Activated CD4-positive, alpha-beta T cell treated with anti-CD3 and anti-CD28 coated beads, Interleukin-2, amount 50 U/mL, for 16 hours (primary cell): ENCODE results near the gene TNNT1.

ENCODE experiments used
- DNase-seq: peaks from one replicate; pipeline ENCODE4 v3.0.0-alpha.2; 2020

The TNNT1 gene

GRCh38 chr19:55106591-55106990 is 42.4 kb downstream of the TNNT1 start:
- no peak for DNase-seq

- no peak for DNase-seq
Measured at GRCh38 chr19:55105237-55105636, 43.8 kb downstream of the TNNT1 start.

- DNase-seq, result no peak
Measured at GRCh38 chr19:55103190-55103589, 45.8 kb downstream of the TNNT1 start.

- DNase-seq, result no peak
Measured at GRCh38 chr19:55101261-55101660, 47.7 kb downstream of the TNNT1 start.

- DNase-seq, result no peak
Measured at GRCh38 chr19:55099557-55100506, 49.2 kb downstream of the TNNT1 start.

- no peak for DNase-seq
Measured at GRCh38 chr19:55098716-55099556, 50.1 kb downstream of the TNNT1 start.

- DNase-seq, result no peak
Measured at GRCh38 chr19:55097864-55098715, 50.9 kb downstream of the TNNT1 start.

- DNase-seq, result no peak
Measured at GRCh38 chr19:55096061-55096701, 52.8 kb downstream of the TNNT1 start.

GRCh38 chr19:55095260-55096060 is 53.5 kb downstream of the TNNT1 start:
- no peak for DNase-seq

GRCh38 chr19:55094456-55095259 is 54.3 kb downstream of the TNNT1 start:
- no peak for DNase-seq

- no peak for DNase-seq
Measured at GRCh38 chr19:55092423-55093318, 56.3 kb downstream of the TNNT1 start.

- DNase-seq, result no peak
Measured at GRCh38 chr19:55091955-55092354, 57.1 kb downstream of the TNNT1 start.

- no peak for DNase-seq
Measured at GRCh38 chr19:55091126-55091910, 57.7 kb downstream of the TNNT1 start.

GRCh38 chr19:55090564-55090963 is 58.4 kb downstream of the TNNT1 start:
- DNase-seq, result no peak

- DNase-seq, result no peak
Measured at GRCh38 chr19:55089342-55089944, 59.6 kb downstream of the TNNT1 start.

- peak; percentile 77 for DNase-seq
Measured at GRCh38 chr19:55088543-55089341, 60.3 kb downstream of the TNNT1 start.

- DNase-seq, result no peak
Measured at GRCh38 chr19:55088021-55088451, 61.0 kb downstream of the TNNT1 start.
